GM23338 (cell line): ENCODE data around the gene EEF2. TPM values are rescaled to one million over a fixed set of nuclear protein-coding genes. Genes with fewer than 3 reads are reported as not detected.

Experiments
- ATAC-seq: fragments of 200-7000 bp; cut with Tn5 transposase; 3 replicates; pipeline ENCODE4 v1.9.1; 2020
- DNase-seq: peaks from one replicate; pipeline ENCODE4 v3.0.0-alpha.2; 2015; ENCODE audit warnings: low spot score
- H2AFZ ChIP-seq: fragments of 200-600 bp; sonication (generic); 2 replicates; pipeline ENCODE4 v1.8.0; 2016; ENCODE audit warnings: antibody characterized with exemption, mild to moderate bottlenecking, moderate library complexity
- H3F3A ChIP-seq: fragments of 200-600 bp; sonication (generic); replicated peaks from 2 replicates; pipeline ENCODE4 v1.8.0; 2017; ENCODE audit warnings: antibody characterized with exemption, mixed run types, low read depth
- H3K27ac ChIP-seq: fragments of 200-600 bp; sonication (generic); 2 replicates; pipeline ENCODE4 v1.6.1; 2016; ENCODE audit warnings: low read depth
- H3K27me3 ChIP-seq: fragments of 200-600 bp; sonication (generic); 2 replicates; pipeline ENCODE4 v1.8.0; 2016; ENCODE audit warnings: mild to moderate bottlenecking, mixed run types, moderate library complexity; ENCODE audit not compliant: insufficient read depth
- H3K36me3 ChIP-seq: fragments of 200-600 bp; sonication (generic); 2 replicates; pipeline ENCODE4 v1.8.0; 2016; ENCODE audit warnings: mild to moderate bottlenecking; ENCODE audit not compliant: insufficient read depth
- H3K4me1 ChIP-seq: fragments of 200-600 bp; sonication (generic); 2 replicates; pipeline ENCODE4 v1.8.0; 2016; ENCODE audit warnings: mild to moderate bottlenecking, moderate library complexity; ENCODE audit not compliant: insufficient read depth
- H3K4me2 ChIP-seq: fragments of 200-600 bp; sonication (generic); 2 replicates; pipeline ENCODE4 v1.7.1; 2017; ENCODE audit warnings: mixed run types
- H3K4me3 ChIP-seq: fragments of 200-600 bp; sonication (generic); 2 replicates; pipeline ENCODE4 v1.6.1; 2016; ENCODE audit warnings: mixed run types
- H3K79me2 ChIP-seq: fragments of 200-600 bp; sonication (generic); replicated peaks from 2 replicates; pipeline ENCODE4 v1.8.0; 2017; ENCODE audit warnings: mild to moderate bottlenecking; ENCODE audit not compliant: insufficient read depth
- H3K9me2 ChIP-seq: fragments of 200-600 bp; sonication (generic); 2 replicates; pipeline ENCODE4 v1.8.0; 2017; ENCODE audit not compliant: insufficient read depth
- H4K20me1 ChIP-seq: fragments of 200-600 bp; sonication (generic); replicated peaks from 2 replicates; pipeline ENCODE4 v1.8.0; 2017; ENCODE audit warnings: mild to moderate bottlenecking; ENCODE audit not compliant: insufficient read depth
- H3K27ac Mint-ChIP-seq: 2 replicates; pipeline ENCODE4 v1.8.0; 2020; ENCODE audit warnings: inconsistent platforms, mild to moderate bottlenecking, moderate library complexity, mixed read lengths
- H3K27me3 Mint-ChIP-seq: 3 replicates; pipeline ENCODE4 v1.8.0; 2022; ENCODE audit warnings: low read depth, mild to moderate bottlenecking, moderate library complexity, mixed read lengths, inconsistent platforms; ENCODE audit not compliant: insufficient read depth, poor library complexity
- H3K36me3 Mint-ChIP-seq: 3 replicates; pipeline ENCODE4 v1.8.0; 2021; ENCODE audit warnings: low read depth, mild to moderate bottlenecking, inconsistent platforms, moderate library complexity, mixed read lengths
- H3K4me1 Mint-ChIP-seq: 3 replicates; pipeline ENCODE4 v1.8.0; 2020; ENCODE audit warnings: mild to moderate bottlenecking, inconsistent platforms, mixed read lengths
- H3K4me3 Mint-ChIP-seq: 3 replicates; pipeline ENCODE4 v1.8.0; 2021; ENCODE audit warnings: moderate library complexity, mild to moderate bottlenecking, inconsistent platforms, mixed read lengths
- H3K9me3 Mint-ChIP-seq: 3 replicates; pipeline ENCODE4 v1.8.0; 2020; ENCODE audit warnings: moderate library complexity, mild to moderate bottlenecking, inconsistent platforms, mixed read lengths
- CREB1 ChIP-seq: fragments of 250-450 bp; sonication (Bioruptor Pico); IDR thresholded peaks from 2 replicates; pipeline ENCODE4 v1.5.0; 2020; ENCODE audit warnings: low read depth, mild to moderate bottlenecking, moderate library complexity
- EZH2 ChIP-seq: fragments of 200-600 bp; sonication (generic); IDR thresholded peaks from one replicate; pipeline ENCODE4 v1.8.0; 2017; ENCODE audit warnings: antibody characterized with exemption, mild to moderate bottlenecking, low read depth; ENCODE audit not compliant: unreplicated experiment
- EZH2phosphoT487 ChIP-seq: fragments of 200-600 bp; sonication (generic); IDR thresholded peaks from one replicate; pipeline ENCODE4 v1.8.1; 2018; ENCODE audit warnings: antibody characterized with exemption; ENCODE audit not compliant: unreplicated experiment
- NANOG ChIP-seq: IDR thresholded peaks from 2 replicates; pipeline ENCODE4 v1.6.1; 2016; ENCODE audit warnings: antibody characterized with exemption, borderline replicate concordance
- POLR2AphosphoS5 ChIP-seq: IDR thresholded peaks from 2 replicates; pipeline ENCODE4 v1.6.1; 2016; ENCODE audit warnings: antibody characterized with exemption, low read depth
- STAT1 ChIP-seq: IDR thresholded peaks from one replicate; pipeline ENCODE4 v1.6.1; 2016; ENCODE audit warnings: antibody characterized with exemption; ENCODE audit not compliant: unreplicated experiment
- ZNF114 ChIP-seq: fragments of 250-450 bp; sonication (Bioruptor Pico); IDR thresholded peaks from 2 replicates; pipeline ENCODE4 v1.5.0; 2020; ENCODE audit warnings: mild to moderate bottlenecking, moderate library complexity
- ZNF331 ChIP-seq: fragments of 250-450 bp; sonication (Bioruptor Pico); IDR thresholded peaks from 2 replicates; pipeline ENCODE4 v1.5.0; 2020; ENCODE audit warnings: low read depth, mild to moderate bottlenecking, moderate library complexity
- polyA plus RNA-seq: library from polyadenylated mRNA; unstranded; fragments of >200 nt; fragmentation: Nextera tagmentation; extraction: Ambion mirVana; gene quantifications from 2 replicates; pipeline ENCODE4 v1.2.1, GENCODE V29; 2016
- total RNA-seq: library from RNA; depleted of rRNA; stranded (reverse); fragments of >200 nt; shearing (Covaris generic); gene quantifications from 2 replicates; pipeline ENCODE4 v1.2.3, GENCODE V29; 2014
- TF ChIP-seq, protein P1 (sequence below): IDR thresholded peaks from 2 replicates; pipeline ENCODE4 v1.6.1; 2016; ENCODE audit warnings: antibody characterized with exemption
- TF ChIP-seq, protein P2 (sequence below): fragments of 250-450 bp; sonication (Bioruptor Pico); IDR thresholded peaks from 2 replicates; pipeline ENCODE4 v1.5.0; 2020; ENCODE audit warnings: mild to moderate bottlenecking, moderate library complexity
- TF ChIP-seq, protein P3 (sequence below), 2 experiments: fragments of 200-600 bp in 1 of 2; sonication (generic) in 1 of 2; conservative IDR thresholded peaks; 2 replicates each; pipeline versions ENCODE4 v1.5.1 to v1.6.1; 2016 to 2017; ENCODE audit warnings: antibody characterized with exemption in 2 of 2, low read depth in 2 of 2, mild to moderate bottlenecking in 2 of 2, moderate library complexity in 1 of 2

The EEF2 gene
- total and polyA plus RNA-seq, 2 experiments from 2014 or later: 772 to 2,987 TPM

DNA sequence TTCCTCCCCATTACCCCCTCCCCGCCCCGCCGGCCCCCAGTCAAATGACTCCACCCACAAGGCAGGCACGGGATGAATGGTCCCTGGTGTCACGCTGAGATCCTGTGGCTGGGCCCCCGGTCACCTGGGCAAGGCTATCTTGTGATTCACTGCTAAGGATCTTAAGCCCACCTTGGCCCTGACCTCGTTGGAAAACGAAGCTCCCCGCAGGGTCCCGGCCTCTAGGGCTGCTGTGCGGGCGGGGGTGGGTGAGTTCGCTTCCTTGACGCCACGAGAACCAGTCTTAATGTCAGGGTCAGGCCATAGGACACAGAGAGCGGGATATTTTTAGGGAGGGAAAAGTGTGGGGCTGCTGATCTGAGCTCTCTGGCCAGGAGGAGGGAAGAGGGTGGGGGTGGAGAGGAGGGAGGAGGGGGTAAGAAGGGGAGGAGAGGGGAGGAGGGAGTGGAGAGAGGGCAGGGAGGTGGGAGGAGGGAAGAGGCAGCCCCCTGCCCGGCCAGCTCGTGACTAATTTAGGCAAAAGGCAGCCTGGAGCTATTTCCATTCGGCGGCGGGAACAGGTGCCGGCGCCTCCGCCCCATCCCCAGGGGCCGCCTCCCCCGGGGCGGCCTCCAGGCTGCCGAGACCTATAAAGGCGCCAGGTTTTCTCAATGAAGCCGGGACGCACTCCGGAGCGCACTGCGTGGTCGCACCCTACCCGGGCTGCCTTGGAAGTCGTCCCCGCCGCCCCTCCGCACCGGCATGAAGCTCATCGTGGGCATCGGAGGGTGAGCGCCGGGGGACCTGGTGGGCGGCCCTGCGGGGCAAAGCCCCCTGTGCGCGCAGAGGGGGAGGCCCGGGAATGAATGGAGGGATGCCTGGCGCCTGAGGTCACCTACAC lies 52.1 kb downstream of the EEF2 start, which contains the start of gene NMRK2 (continued):
- TF ChIP-seq EZH2: no peak
- TF ChIP-seq NANOG: no peak
- no peak for TF ChIP-seq EZH2phosphoT487
- TF ChIP-seq POLR2AphosphoS5: no peak; the same call in none of the 2 replicates
- TF ChIP-seq, protein P1, sequence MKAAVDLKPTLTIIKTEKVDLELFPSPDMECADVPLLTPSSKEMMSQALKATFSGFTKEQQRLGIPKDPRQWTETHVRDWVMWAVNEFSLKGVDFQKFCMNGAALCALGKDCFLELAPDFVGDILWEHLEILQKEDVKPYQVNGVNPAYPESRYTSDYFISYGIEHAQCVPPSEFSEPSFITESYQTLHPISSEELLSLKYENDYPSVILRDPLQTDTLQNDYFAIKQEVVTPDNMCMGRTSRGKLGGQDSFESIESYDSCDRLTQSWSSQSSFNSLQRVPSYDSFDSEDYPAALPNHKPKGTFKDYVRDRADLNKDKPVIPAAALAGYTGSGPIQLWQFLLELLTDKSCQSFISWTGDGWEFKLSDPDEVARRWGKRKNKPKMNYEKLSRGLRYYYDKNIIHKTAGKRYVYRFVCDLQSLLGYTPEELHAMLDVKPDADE: no peak
- TF ChIP-seq ZNF331 (CRISPR knock-in tag): no peak

DNA sequence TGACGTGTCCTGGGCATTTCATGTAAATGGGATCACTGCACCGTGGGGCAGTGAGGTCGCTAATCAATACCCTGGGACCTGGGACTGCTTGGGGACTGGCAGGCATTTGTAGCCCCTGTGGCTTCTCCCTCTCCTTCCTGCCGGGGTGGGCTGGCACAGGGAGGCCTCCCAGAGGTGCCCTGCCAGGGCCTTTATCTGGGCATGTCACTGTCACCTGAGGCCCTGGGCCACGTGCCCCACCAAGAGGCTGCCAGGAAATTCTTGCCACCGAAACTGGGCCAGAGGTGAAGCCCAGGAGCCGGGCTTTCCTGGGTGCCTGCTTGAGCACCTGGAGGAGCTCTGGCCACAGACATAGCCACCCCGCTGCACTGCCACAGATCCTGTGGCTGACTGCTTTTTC lies 54.2 kb downstream of the EEF2 start:
- H3K9me2 ChIP-seq: no peaks in the 10 kb centered on the region
- no peak overlapping the region for H3K4me2 ChIP-seq
- no peaks in the 10 kb centered on the region for H4K20me1 ChIP-seq
- H3K4me1 Mint-ChIP-seq: no peaks in the 10 kb centered on the region
- H3K36me3 ChIP-seq: no peaks in the 10 kb centered on the region
- H3F3A ChIP-seq: no peaks in the 10 kb centered on the region
- DNase-seq (no peak), ATAC-seq (no peak)
- H3K27ac ChIP-seq: no peak overlapping the region
- H3K36me3 Mint-ChIP-seq: no peaks in the 10 kb centered on the region; the same call in 2 of the 3 replicates
- H3K4me3 ChIP-seq: no peak overlapping the region
- H3K27me3 Mint-ChIP-seq: peaks cover 8% of the 10 kb centered on the region
- H3K79me2 ChIP-seq: peaks cover 12% of the 10 kb centered on the region
- H3K27me3 ChIP-seq: no peaks in the 10 kb centered on the region
- H3K4me3 Mint-ChIP-seq: no peak overlapping the region
- H2AFZ ChIP-seq: no peak overlapping the region
- H3K4me1 ChIP-seq: no peaks in the 10 kb centered on the region; the same call in 1 of the 2 replicates
- H3K9me3 Mint-ChIP-seq: no peaks in the 10 kb centered on the region
- H3K27ac Mint-ChIP-seq: no peak overlapping the region
- TF ChIP-seq, protein P2, sequence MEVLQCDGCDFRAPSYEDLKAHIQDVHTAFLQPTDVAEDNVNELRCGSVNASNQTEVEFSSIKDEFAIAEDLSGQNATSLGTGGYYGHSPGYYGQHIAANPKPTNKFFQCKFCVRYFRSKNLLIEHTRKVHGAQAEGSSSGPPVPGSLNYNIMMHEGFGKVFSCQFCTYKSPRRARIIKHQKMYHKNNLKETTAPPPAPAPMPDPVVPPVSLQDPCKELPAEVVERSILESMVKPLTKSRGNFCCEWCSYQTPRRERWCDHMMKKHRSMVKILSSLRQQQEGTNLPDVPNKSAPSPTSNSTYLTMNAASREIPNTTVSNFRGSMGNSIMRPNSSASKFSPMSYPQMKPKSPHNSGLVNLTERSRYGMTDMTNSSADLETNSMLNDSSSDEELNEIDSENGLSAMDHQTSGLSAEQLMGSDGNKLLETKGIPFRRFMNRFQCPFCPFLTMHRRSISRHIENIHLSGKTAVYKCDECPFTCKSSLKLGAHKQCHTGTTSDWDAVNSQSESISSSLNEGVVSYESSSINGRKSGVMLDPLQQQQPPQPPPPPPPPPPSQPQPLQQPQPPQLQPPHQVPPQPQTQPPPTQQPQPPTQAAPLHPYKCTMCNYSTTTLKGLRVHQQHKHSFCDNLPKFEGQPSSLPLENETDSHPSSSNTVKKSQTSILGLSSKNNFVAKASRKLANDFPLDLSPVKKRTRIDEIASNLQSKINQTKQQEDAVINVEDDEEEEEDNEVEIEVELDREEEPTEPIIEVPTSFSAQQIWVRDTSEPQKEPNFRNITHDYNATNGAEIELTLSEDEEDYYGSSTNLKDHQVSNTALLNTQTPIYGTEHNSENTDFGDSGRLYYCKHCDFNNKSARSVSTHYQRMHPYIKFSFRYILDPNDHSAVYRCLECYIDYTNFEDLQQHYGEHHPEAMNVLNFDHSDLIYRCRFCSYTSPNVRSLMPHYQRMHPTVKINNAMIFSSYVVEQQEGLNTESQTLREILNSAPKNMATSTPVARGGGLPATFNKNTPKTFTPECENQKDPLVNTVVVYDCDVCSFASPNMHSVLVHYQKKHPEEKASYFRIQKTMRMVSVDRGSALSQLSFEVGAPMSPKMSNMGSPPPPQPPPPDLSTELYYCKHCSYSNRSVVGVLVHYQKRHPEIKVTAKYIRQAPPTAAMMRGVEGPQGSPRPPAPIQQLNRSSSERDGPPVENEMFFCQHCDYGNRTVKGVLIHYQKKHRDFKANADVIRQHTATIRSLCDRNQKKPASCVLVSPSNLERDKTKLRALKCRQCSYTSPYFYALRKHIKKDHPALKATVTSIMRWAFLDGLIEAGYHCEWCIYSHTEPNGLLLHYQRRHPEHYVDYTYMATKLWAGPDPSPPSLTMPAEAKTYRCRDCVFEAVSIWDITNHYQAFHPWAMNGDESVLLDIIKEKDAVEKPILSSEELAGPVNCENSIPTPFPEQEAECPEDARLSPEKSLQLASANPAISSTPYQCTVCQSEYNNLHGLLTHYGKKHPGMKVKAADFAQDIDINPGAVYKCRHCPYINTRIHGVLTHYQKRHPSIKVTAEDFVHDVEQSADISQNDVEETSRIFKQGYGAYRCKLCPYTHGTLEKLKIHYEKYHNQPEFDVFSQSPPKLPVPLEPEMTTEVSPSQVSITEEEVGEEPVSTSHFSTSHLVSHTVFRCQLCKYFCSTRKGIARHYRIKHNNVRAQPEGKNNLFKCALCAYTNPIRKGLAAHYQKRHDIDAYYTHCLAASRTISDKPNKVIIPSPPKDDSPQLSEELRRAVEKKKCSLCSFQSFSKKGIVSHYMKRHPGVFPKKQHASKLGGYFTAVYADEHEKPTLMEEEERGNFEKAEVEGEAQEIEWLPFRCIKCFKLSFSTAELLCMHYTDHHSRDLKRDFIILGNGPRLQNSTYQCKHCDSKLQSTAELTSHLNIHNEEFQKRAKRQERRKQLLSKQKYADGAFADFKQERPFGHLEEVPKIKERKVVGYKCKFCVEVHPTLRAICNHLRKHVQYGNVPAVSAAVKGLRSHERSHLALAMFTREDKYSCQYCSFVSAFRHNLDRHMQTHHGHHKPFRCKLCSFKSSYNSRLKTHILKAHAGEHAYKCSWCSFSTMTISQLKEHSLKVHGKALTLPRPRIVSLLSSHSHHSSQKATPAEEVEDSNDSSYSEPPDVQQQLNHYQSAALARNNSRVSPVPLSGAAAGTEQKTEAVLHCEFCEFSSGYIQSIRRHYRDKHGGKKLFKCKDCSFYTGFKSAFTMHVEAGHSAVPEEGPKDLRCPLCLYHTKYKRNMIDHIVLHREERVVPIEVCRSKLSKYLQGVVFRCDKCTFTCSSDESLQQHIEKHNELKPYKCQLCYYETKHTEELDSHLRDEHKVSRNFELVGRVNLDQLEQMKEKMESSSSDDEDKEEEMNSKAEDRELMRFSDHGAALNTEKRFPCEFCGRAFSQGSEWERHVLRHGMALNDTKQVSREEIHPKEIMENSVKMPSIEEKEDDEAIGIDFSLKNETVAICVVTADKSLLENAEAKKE: no peak
- TF ChIP-seq NANOG (no peak), EZH2 (no peak), STAT1 (no peak), ZNF114 (CRISPR knock-in tag) (no peak), ZNF331 (CRISPR knock-in tag) (no peak), CREB1 (CRISPR knock-in tag) (no peak), EZH2phosphoT487 (no peak)
- TF ChIP-seq, protein P1: no peak
- TF ChIP-seq, protein P3, sequence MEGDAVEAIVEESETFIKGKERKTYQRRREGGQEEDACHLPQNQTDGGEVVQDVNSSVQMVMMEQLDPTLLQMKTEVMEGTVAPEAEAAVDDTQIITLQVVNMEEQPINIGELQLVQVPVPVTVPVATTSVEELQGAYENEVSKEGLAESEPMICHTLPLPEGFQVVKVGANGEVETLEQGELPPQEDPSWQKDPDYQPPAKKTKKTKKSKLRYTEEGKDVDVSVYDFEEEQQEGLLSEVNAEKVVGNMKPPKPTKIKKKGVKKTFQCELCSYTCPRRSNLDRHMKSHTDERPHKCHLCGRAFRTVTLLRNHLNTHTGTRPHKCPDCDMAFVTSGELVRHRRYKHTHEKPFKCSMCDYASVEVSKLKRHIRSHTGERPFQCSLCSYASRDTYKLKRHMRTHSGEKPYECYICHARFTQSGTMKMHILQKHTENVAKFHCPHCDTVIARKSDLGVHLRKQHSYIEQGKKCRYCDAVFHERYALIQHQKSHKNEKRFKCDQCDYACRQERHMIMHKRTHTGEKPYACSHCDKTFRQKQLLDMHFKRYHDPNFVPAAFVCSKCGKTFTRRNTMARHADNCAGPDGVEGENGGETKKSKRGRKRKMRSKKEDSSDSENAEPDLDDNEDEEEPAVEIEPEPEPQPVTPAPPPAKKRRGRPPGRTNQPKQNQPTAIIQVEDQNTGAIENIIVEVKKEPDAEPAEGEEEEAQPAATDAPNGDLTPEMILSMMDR (conservative IDR thresholded peaks at IDR 0.05; ENCODE audit: low read depth in 2 of 2): no peak
